Endothelial cell of umbilical vein (primary cell): Measurements from ENCODE around the gene RNF130. TPM values are rescaled to one million over a fixed set of nuclear protein-coding genes. Genes with fewer than 3 reads are reported as not detected.

Experiments used
- BruUV-seq: library from RNA; stranded (reverse); fragments of 400-500 nt; replicated peaks from 2 replicates; lab custom pipeline; 2021; lab: Mats Ljungman, UMichigan
- CTCF ChIA-PET: fragments of 300-600, 350-600 bp; sonication (Branson Sonifier 250); formaldehyde crosslinking; loops from one replicate; lab custom pipeline; 2021; ENCODE audit warnings: antibody characterized with exemption, inconsistent platforms; lab: Charles Lee
- POLR2A ChIA-PET: fragments of 300-600, 350-600 bp; sonication (Branson Sonifier 250); formaldehyde crosslinking; loops from one replicate; lab custom pipeline; 2021; ENCODE audit warnings: antibody characterized with exemption, inconsistent platforms; lab: Charles Lee
- DNase-seq: peaks from one replicate; pipeline ENCODE4 v3.0.0-alpha.2; 2011; ENCODE audit warnings: low read depth, low spot score
- FAIRE-seq: peaks from 2 replicates; lab custom pipeline; 2011; peaks lifted over from hg19 to GRCh38; lab: Jason Lieb, UNC
- H2AFZ ChIP-seq: 2 replicates; pipeline ENCODE4 v1.6.0; 2012; ENCODE audit warnings: low read depth, low read length, control low read depth, inconsistent platforms
- H3K27ac ChIP-seq: 2 replicates; pipeline ENCODE4 v1.5.1; 2011; ENCODE audit warnings: low read depth, mild to moderate bottlenecking, control low read depth, low read length, moderate library complexity; ENCODE audit not compliant: insufficient read depth
- H3K27me3 ChIP-seq, 2 experiments: 2 replicates each; pipeline versions ENCODE4 v1.6.0 to v1.6.1; 2011; ENCODE audit warnings: low read length in 2 of 2, mixed read lengths in 1 of 2; ENCODE audit not compliant: control insufficient read depth in 2 of 2, insufficient read depth in 2 of 2
- H3K36me3 ChIP-seq, 2 experiments: 2 replicates in 1 of 2; 3 replicates in 1 of 2; pipeline ENCODE4 v1.5.1; 2011; ENCODE audit warnings: low read length in 2 of 2, mild to moderate bottlenecking in 1 of 2, moderate library complexity in 1 of 2; ENCODE audit not compliant: control insufficient read depth in 2 of 2, insufficient read depth in 2 of 2; ENCODE audit errors: extremely low read depth in 1 of 2
- H3K4me1 ChIP-seq: 3 replicates; pipeline ENCODE4 v1.5.1; 2011; ENCODE audit warnings: mild to moderate bottlenecking, low read length; ENCODE audit not compliant: control insufficient read depth, insufficient read depth; ENCODE audit errors: extremely low read depth
- H3K4me2 ChIP-seq: 2 replicates; pipeline ENCODE4 v1.6.1; 2011; ENCODE audit warnings: low read length, control low read depth, mixed read lengths; ENCODE audit not compliant: insufficient read depth
- H3K4me3 ChIP-seq, 3 experiments: fragments of 200-600 bp in 1 of 3; sonication (generic), shearing (Covaris generic) in 1 of 3; replicated peaks in 1 of 3; 2 replicates each; pipeline ENCODE4 v1.5.1; 2011 to 2016; ENCODE audit warnings: control low read depth in 3 of 3, low read length in 3 of 3, mild to moderate bottlenecking in 2 of 3, inconsistent platforms in 1 of 3, low read depth in 1 of 3, moderate library complexity in 1 of 3; ENCODE audit not compliant: insufficient read depth in 1 of 3
- H3K79me2 ChIP-seq: 2 replicates; pipeline ENCODE4 v1.6.0; 2012; ENCODE audit warnings: low read length, inconsistent platforms; ENCODE audit not compliant: control insufficient read depth, insufficient read depth
- H3K9ac ChIP-seq: replicated peaks from 2 replicates; pipeline ENCODE3; 2011; ENCODE audit warnings: low read length, control low read depth; ENCODE audit not compliant: insufficient read depth; ENCODE audit errors: extremely low read depth
- H3K9me1 ChIP-seq: replicated peaks from 3 replicates; pipeline ENCODE4 v1.6.0; 2011; ENCODE audit warnings: mild to moderate bottlenecking, low read length; ENCODE audit not compliant: control insufficient read depth, insufficient read depth; ENCODE audit errors: extremely low read depth
- H3K9me3 ChIP-seq: replicated peaks from 2 replicates; pipeline ENCODE4 v1.5.1; 2012; ENCODE audit warnings: low read length, inconsistent platforms; ENCODE audit not compliant: control insufficient read depth, insufficient read depth
- H4K20me1 ChIP-seq: replicated peaks from 2 replicates; pipeline ENCODE3; 2011; ENCODE audit warnings: mild to moderate bottlenecking, low read length; ENCODE audit not compliant: control insufficient read depth, insufficient read depth; ENCODE audit errors: extremely low read depth
- CTCF ChIP-seq, 2 donors: IDR thresholded peaks; 1 replicate in 1 of 2; 2 replicates in 1 of 2; pipeline ENCODE4 v1.5.1; 2011; ENCODE audit warnings: low read length in 2 of 2, mild to moderate bottlenecking in 2 of 2, moderate library complexity in 2 of 2, control low read depth in 1 of 2, inconsistent platforms in 1 of 2, low read depth in 1 of 2; ENCODE audit not compliant: insufficient read depth in 1 of 2; ENCODE audit errors: extremely low read depth in 1 of 2
- EZH2 ChIP-seq: IDR thresholded peaks from 2 replicates; pipeline ENCODE4 v1.6.1; 2012; ENCODE audit warnings: borderline replicate concordance, low read depth, mild to moderate bottlenecking, moderate library complexity, low read length, inconsistent platforms; ENCODE audit not compliant: severe bottlenecking
- FOS ChIP-seq: IDR thresholded peaks from 2 replicates; pipeline ENCODE4 v1.6.1; 2011; ENCODE audit warnings: mild to moderate bottlenecking, low read length, moderate library complexity, borderline replicate concordance; ENCODE audit not compliant: insufficient read depth
- GATA2 ChIP-seq: IDR thresholded peaks from 2 replicates; pipeline ENCODE4 v1.7.0; 2011; ENCODE audit warnings: low read depth, mild to moderate bottlenecking, moderate library complexity, mixed read lengths, low read length; ENCODE audit not compliant: insufficient read length, insufficient read depth
- JUN ChIP-seq: IDR thresholded peaks from 2 replicates; pipeline ENCODE4 v1.6.1; 2011; ENCODE audit warnings: borderline replicate concordance, low read depth; ENCODE audit not compliant: insufficient read length, insufficient read depth
- MYC ChIP-seq: IDR thresholded peaks from one replicate; pipeline ENCODE4 v1.6.1; 2011; ENCODE audit warnings: mild to moderate bottlenecking, low read depth, low read length
- POLR2A ChIP-seq: IDR thresholded peaks from 2 replicates; pipeline ENCODE4 v1.6.1; 2012; ENCODE audit warnings: low read depth, mild to moderate bottlenecking, control low read depth, low read length
- dilution Hi-C: fragments of 300-500 bp; cut with MboI; formaldehyde crosslinking; loops from one replicate; pipeline ENCODE4 v1.15.0; 2019; ENCODE audit warnings: low sequenced_read_pairs; ENCODE audit not compliant: extremely low pct_ligation_motif_present
- intact Hi-C: fragments of 100-400 bp; cut with micrococcal nuclease; formaldehyde crosslinking; loops from one replicate; pipeline ENCODE4 v1.10.0; 2022
- polyA plus RNA-seq, 4 experiments: library from polyadenylated mRNA; depleted of rRNA in 3 of 4; stranded (reverse) in 3 of 4; unstranded in 1 of 4; fragments of >200 nt; gene quantifications; 2 replicates each; pipeline versions ENCODE4 v1.2.1 to v1.2.3, GENCODE V29; 2011 to 2012; ENCODE audit warnings: missing spikeins in 1 of 4
- total RNA-seq: library from RNA; stranded (reverse); gene quantifications from 2 replicates; pipeline ENCODE4 v1.2.3, GENCODE V29; 2021
- TF ChIP-seq, protein P1 (sequence below): IDR thresholded peaks from 2 replicates; pipeline ENCODE4 v1.6.1; 2011; ENCODE audit not compliant: insufficient read depth, insufficient read length

Gene RNF130
- total and polyA plus RNA-seq, 2 donors (not counting 3 experiments of a cell fraction or from before 2014, with no cell fraction given), result 43.0 to 43.1 TPM

DNA sequence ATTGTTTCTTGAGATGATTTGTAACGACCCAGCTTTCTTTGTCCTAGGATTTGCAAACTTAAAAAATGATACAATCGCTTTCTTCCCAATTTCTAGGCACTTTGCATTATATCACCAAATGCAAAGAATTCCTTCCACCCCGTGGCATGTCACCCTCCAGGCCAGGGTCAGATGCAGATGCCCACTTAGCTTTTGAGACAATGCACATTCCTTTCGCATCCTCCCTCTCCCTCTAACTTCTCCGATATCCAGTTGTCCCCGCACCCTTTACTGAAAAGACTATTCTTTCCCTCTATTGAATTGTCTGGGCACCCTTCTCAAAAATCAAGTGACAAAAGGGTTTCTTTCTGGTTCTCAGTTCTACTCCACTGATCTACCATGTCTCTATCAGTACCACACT is 17.3 kb downstream of the RNF130 start:
- intact Hi-C loops, result no loop called here
- H3K9ac ChIP-seq, result no peak overlapping the region

More for the DNA sequence above, 17.3 kb downstream of the RNF130 start:
- no peaks in the 10 kb centered on the region for H3K36me3 ChIP-seq
- H3K79me2 ChIP-seq, result peaks cover 14% of the 10 kb centered on the region
- DNase-seq (no peak), FAIRE-seq (no peak)
- no peak overlapping the region for H3K4me2 ChIP-seq
- dilution Hi-C loops, result no loop called here
- no peaks in the 10 kb centered on the region for H3K9me1 ChIP-seq
- ChIA-PET POLR2A (no interaction called here), CTCF (no interaction called here)
- no peaks in the 10 kb centered on the region for H3K27me3 ChIP-seq
- no peak overlapping the region for H3K27ac ChIP-seq
- no peaks in the 10 kb centered on the region for H3K9me3 ChIP-seq
- BruUV-seq, result no TSS peak
- H3K4me3 ChIP-seq, result no peak overlapping the region
- no peak overlapping the region for H2AFZ ChIP-seq
- TF ChIP-seq JUN, result no peak
- no peak for TF ChIP-seq CTCF (IDR thresholded peaks at IDR 0.05; ENCODE audit: extremely low read depth in 1 of 2, insufficient read depth in 1 of 2, low read depth in 1 of 2, low read length in 2 of 2)
- no peak for TF ChIP-seq EZH2
- TF ChIP-seq MYC, result no peak
- no peak for TF ChIP-seq POLR2A
- TF ChIP-seq FOS, result no peak
- TF ChIP-seq, protein P1, sequence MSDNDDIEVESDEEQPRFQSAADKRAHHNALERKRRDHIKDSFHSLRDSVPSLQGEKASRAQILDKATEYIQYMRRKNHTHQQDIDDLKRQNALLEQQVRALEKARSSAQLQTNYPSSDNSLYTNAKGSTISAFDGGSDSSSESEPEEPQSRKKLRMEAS, result no peak
- TF ChIP-seq GATA2, result no peak
- no peaks in the 10 kb centered on the region for H4K20me1 ChIP-seq
- H3K4me1 ChIP-seq, result peaks cover 18% of the 10 kb centered on the region
